GM21447 (cell line): ENCODE results near the gene PLA2G5.
A peak's percentile ranks its signal among the peaks of the same experiment; 100 is the strongest.

Experiments used
- ATAC-seq: cut with Tn5 transposase; IDR thresholded peaks from one replicate; pipeline ENCODE4 v1.9.1; 2021; ENCODE audit not compliant: unreplicated experiment

The PLA2G5 gene

DNA sequence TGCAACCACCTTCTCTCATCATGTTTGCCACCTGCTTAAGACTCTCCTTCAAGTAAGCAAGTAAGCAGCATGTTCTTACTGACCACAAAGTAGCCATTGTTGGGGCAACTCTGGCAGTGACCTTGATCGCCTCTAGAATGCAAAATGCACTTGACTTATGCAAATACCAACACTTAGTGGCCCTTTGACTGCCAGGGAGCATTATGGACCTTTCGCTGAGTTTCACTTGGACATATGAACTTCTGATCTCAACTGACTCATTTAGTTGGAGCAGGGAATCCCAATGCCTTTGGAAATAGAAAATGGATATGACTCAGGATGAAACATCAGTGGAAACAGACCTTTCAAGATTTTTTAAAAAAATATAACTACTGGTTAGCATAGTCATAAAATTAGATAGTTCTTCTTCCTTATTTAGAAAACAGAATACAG is 6.1 kb upstream of the PLA2G5 start:
- ATAC-seq: no peak

DNA sequence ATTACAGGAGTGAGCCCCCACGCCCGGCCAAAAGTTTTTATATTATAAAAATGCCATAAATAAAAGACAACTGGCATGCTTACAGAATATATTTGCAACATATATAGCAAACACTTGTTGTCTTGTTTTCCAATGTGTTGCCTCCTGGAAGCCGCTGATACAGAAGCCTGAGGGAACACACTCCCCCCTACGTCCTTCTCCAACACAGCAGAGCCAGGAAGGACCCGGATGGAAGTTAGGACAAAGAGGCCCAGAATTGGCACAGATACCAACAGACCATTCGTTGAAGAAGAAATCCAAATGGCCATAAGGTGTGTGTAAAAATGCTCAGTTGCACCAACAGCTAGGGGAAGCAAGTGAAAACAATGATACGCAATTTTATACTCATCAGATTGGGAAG is 1.3 kb upstream of the PLA2G5 start:
- ATAC-seq: no peak

DNA sequence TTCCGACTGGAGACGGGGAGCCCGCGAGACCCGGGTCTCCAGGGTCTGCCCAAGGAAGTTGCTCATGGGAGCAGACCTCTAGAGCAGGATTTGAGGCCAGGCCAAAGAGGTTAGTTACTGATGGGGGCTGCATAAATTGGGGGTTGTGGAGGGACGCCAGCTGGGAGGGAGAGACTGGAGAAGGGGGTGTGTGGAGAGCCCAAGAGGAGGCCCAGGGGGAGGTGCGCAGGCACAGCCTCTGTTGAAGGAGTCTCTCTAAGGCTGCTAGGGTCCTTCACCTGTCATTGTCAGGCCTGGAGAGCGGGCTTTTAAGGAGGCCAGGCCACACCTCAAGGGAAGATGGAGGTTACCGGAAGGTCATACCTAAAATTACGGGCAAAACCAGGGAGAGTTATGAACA is 363 bp downstream of the PLA2G5 start:
- ATAC-seq: no peak

DNA sequence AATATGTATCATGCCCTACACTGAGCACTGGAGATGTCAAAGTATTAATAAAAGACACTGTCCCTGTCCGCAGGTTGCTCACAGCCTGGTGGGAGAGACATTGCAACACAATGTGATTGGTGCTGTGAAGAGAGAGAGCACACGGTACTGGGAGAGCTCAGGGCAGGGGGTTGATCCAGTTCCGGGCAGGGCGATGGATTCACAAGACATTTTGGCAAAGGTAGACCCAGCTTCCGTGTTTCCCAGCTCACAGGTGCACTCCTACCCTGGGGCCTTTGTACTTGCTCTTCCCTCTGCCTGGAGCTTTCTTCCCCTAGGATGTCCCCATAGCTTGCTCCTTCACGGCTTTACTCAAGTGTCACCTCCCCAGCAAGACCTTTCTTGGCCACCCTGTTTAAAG is 1.4 kb downstream of the PLA2G5 start:
- no peak for ATAC-seq

DNA sequence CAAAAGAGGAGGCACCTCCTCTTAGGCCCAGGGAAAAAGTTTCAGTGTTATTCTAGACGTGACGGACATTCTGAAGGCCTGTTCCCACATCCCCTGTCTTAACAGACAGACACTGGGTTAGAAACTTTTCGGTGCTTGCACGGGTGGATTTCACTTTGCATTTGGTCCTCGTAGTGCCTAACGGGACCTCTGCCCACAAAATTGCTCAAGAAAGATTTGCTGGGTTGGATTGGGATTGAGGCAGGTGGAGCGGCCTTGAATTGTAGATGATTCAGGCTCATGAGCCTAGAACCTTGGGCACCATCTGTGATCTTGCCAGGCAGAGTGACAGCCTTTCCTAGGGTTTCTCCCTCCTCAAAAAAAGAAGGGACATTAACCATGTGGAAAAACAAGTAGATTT is 2.8 kb downstream of the PLA2G5 start:
- no peak for ATAC-seq

DNA sequence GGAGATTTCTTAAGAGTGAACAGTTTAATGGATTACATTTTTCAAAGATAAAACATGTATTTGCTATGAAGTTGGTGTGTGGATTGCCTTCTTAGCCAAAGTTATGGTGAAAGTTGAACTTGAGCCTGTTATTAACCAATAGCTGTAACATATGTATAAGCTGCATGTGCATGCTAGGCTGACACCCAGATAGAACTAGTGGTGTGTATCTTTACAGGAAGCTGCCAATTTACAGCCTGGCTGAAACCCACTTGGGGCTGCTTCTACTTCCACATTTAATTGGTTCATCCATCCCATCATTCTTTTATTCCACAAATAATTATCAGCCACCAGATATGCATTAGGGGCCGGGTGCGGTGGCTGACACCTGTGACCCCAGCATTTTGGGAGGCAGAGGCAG is 3.3 kb downstream of the PLA2G5 start:
- no peak for ATAC-seq

DNA sequence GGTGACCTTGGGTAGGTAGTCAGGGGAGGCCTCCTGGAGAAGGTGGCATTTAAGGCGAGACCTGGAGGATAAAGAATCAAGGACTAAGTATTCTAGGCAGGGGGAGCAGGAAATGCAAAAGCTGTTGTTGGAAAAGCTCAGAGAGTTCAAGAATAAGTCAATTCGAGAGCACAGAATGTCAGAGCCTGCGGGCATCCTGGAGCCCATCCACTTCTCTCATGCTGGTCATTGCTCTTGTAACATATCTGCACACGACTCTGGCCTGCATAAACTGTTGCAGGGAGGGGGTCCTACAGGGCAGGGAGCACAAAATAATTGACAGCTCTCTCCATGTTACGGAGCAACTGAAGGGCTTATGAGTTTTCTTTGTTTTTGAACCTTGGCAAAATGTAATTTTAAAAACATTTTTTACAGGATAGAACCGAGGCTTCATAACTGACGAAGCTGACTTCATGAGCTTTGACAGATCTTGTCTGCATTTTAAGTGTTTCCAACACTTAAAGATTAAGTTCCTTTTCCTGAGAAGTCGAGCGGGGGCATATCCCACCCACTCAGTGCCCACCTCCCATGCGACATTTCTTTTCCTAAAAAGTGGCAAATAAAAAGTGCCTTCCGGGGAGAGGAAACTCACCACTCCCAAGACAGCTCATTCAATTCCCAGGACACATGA is 4.2 kb downstream of the PLA2G5 start:
- no peak for ATAC-seq

DNA sequence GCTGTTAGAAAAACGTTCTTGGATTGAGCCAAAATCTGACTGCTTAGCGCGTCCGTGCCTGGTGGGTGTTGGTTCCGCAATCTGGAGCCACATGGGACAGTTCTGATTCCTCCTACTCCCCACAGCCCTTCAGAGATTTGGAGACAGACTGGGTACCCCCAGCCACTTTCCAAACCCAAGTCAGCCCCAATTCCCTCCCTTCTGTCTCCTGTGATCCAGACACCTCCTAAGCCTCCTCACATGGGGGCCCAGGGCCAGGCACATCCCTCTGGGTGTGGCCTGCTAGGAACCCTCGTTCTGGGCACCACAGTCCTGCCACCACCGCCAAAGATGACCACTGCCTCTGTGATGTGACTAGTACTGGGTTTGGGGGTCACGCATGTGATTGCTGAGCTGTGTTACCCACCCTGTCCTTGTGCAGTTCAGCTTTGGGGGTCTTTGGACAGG is 4.8 kb downstream of the PLA2G5 start:
- ATAC-seq: no peak

DNA sequence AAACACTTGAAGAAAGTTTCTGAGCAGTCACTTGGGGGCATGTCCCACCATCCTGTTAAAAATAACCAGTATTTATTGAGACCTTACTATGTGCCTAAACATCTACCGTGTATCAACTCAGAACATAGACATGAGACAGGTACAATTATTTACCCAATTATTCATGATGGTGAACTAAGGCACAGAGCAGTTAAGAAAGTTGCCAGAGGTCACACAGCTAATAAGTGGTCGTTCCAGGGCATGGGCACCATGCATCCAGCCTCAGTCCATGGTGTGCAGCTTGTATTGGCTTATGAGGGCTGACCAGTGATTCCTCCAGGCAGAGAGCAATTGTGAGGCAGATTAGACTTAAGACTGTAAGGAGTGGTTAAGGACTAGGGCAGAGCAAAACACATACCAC is 5.4 kb downstream of the PLA2G5 start:
- no peak for ATAC-seq

DNA sequence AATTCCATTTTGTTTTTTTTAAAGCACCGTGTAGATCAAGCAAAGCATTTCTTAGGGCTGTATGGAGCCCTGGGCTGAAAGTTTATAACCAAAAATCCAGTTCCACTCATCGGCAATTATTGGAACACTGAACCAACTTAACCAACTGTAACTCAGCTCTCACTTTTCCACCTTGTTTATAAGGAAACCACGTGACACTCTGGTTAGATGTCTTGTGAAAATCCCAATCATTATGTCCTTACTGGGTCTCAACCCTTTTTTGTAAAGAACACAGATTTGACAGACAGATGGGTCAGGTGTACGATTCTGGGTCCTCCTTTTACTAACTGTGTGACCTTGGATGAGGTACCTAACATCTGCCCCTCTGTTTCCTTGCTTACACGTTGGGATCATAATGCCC is 6.2 kb downstream of the PLA2G5 start:
- ATAC-seq: no peak

DNA sequence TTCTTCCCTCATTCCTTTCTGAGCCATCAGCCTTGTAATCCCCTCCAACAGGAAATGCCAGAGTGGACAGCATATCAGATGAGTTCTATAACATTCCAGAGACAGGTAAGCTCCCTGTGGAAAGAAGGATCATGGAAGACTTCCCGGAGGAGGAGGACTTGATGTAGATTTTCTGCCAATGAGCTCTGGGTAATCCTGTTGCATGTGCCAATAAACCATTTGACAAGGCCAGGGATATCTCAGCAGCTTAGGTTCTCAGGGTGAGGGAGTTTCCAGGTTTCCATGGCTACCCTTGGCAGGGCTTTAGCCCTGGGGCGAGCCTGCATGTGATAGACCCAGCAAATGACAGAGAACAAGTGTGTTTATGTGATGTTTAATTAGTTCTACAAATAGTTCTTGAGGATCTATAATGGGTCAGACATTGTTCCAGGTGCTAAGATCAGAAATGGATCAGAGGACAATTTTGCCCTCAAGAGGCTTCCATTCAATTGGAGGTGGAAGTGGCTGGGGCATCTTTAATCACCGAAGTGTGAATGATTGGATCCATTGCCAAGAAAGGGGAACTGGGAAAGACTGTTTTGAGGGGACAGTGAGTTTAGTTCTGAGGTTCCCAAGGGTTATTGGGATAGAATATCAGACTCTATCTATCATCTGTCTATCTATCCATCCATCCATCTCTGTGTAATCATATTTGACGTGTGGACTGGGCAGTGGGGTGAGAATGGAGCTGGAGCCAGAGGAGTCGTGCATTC is 6.9 kb downstream of the PLA2G5 start:
- ATAC-seq: no peak

DNA sequence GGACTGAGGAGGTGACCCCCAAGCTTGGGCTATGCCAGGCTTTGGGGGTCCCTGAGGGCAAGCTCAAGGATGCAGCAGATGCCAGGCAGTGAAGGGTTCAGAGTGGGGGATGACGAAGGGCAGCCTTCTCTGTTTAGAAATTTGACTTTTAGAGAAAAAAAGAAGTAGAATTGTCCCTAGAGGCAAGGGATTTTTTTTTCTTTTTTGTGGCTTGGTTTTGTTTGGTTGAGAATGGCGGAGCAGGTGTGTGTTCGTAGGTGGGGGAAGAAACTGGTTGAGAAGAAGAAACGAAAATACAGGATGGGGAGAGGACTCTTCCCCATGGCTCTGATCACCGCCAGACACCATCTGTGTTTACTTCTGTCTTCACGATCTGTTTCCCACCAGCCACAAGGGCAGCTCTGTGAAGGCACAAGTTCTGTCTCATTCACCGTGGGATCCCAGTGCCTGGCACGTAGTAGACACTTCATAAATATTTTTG is 8.2 kb downstream of the PLA2G5 start:
- ATAC-seq: peak; percentile 62

DNA sequence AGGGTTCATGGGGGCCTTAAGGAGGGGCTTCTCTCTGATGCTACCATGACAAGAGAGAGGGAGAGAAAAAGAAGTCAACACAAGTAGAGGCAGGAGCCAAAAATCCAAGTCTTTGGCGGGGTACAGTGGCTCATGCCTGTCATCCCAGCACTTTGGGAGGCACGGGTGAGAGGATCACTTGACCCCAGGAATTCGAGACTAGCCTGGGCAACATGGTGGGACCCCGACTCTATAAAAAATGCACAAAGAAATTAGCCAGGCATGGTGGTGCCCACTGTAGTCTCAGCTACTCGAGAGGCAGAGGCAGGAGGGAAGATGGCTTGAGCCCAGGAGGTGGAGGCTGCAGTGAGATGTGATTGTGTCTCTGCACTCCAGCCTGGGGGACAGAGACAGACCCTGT is 8.7 kb downstream of the PLA2G5 start:
- ATAC-seq: no peak

DNA sequence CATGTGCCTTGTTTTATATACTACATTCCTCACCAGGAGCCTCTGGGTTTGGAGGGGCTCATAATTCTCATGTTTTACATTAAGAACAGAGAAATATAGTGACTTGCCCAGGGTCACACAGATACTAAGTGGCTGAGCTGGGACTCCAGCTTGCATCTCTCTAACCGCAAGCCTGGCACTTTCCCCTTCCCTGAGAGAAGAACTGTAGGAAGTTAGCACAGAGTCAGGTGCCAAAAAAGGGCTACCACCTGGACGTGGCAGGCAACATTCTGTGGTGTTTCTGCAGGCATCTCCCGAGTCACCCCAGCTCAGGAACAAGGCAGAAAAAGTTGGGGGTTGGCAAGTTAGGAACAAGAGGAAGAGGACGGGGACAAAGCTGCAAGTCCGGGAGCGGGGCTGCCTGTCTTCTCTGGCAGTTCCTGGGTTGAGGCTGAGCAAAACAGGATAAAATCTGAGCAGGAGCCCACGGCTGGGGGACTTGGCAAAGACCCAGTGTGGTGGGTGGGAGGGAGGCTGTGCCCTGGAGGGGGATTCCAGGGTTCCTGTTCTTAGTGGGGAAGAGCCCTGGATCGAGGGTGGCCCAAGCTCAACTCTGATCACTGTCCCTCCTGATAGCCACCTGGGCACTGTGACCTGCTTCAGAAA is 9.8 kb downstream of the PLA2G5 start:
- ATAC-seq: no peak

DNA sequence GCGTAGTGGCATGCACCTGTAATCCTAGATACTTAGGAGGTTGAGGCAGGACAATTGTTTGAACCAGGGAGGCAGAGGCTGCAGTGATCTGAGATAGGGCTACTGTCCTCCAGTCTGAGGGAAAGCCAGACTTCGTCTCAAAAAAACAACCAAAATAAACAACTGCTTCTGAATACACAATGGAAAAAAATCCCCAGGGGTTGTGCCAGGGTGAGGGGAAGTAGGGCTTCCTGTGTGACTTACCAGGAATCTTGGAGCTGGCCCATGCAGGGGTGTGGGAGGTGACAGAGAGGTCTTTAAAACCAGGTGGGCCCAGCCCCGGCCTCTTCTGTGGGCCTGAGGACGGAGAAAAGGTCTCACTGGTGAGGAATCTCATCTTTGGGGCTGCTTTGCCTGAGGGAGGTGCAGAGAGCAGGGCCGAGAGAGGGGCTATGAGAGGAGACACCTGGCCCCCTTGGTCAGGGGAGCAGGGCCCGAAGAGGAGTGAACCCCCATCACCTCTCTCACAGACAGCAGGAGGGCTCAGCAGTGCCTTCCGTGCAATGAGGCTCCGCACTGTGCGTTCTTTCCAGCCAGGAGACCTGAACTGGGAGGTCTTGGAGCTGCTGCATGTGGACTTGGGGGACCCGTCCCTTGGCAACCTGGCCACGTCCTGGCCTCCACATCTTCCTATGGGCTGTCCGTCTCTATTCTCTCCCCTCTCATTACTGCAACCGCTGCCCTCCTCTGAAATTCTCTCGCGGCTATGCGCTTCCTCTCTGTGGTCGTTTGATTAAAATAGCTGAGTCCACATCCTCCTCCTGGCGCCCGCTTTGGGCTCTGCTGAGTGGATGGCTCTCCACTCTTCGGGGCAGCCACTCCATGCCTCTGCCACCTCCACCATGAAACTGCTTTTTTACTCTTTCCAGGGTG is 10.7 kb downstream of the PLA2G5 start:
- ATAC-seq: no peak

DNA sequence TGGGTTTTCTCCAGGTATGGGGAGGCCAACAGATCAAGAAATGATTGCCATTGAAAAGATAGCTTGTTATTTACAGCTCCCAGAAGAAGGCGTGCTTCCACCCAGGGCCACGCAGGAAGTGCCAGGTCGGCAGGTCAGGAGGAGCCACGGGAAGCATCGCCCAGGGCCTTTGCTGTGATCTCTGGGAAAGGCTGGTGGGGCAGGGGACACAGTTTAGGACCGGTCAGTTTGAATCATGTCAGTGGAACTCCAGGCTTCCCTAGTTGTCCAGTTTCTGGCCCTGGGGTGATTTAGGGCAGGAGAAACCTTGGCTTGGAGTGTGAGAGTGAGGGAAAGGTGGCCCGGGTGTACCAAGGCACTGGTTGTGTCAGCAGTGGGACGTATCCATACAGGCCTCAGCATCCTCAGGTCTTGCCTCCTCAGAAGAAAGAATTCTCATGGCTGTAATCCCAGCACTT is 11.4 kb downstream of the PLA2G5 start:
- no peak for ATAC-seq

DNA sequence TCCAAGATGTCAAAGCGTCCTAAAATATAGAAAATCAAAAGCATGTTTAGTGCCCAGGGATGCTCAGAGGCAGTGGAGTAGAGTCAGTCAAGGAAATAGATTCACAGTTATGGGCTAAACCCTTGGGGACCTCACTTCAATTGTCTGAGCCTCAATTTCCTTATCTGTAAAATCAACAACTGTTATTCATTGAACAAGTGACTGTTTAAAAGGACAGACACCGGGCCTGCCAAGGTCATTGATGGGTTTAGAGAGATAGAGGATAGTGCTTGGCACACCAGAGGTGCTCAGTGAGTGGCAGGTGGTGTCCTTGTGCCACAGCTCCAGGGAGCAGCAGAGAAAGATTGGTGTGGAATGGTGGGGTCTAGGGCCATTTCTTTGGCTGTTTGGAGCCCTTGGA is 12.8 kb downstream of the PLA2G5 start:
- ATAC-seq: no peak

DNA sequence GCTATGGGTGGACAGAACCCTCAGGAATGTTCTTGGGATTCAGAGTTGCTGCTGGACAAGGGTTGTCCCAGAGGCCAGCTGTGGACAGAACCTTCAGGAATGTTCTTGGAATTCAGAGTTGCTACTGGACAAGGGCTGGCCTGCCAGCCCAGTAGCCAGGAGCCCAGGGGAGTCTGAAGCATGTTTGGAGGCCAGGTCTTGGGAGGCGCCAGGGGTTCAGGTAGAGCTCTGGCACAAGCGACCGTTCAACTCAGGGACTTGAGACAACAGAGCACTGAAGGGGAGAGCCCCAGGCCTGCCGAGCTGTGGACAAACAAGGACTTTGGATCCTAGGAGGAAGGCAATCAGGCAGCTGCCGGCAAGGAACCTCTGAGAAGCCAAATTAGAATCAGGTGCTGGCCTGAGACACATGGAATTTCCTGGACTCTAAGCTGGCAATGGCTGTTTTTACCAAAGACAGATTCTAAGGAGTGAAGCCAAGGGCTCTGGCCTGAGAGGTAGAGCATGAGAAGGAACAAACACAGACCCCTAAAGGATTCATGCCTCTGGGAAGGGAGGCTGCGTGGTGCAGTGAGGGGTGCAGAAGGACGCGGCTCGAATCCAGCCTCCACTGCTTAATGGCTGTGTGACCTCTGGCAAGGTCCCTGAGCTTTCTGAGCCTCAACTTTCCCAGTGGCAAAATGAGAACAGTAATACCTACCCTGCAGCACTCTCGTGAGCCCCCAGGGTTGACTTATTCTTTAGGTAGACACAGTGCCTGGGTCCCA is 13.4 kb downstream of the PLA2G5 start:
- ATAC-seq: no peak

DNA sequence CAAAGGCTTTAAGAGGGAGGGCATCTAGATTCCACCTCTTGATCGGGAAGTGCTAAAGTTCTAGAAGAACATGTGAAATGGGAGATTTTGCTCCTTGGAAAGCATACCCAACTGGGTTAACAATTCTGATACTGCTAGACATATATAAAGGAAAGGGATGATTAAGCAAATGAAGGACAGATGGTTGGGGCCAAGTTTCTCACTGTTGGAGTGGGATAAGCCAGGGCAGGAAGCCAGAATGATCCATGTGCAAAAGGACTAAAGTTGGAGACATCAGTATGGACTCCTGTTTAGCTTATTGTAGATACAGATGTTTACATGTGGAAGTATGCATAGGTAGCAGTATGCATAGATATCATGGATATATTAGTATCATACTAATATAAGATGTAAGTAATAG is 16.8 kb downstream of the PLA2G5 start:
- no peak for ATAC-seq

DNA sequence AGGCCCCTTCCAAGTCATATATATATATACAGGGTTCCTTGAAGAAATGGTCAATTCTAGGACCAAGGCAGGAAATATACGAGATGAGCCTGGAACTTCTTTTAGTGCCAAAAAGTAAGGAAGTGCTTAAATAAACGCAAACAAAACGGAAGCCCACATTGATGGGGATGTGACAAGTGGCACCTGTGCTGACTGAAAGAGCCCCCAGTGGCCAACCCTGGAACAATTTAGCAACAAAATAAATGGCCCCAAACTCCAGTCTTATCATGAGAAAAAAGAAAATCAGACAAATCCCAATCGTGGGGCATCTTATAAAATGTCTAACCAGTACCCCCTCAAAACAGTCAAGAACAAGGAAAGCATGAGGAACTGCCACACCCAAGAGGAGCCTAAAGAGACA is 17.7 kb downstream of the PLA2G5 start:
- no peak for ATAC-seq
